HG02943 (cell line): ENCODE results near the gene SHF.

Experiments used
- ATAC-seq: cut with Tn5 transposase; IDR thresholded peaks from one replicate; pipeline ENCODE4 v1.9.1; 2021; ENCODE audit warnings: mild to moderate bottlenecking, low read depth, moderate library complexity; ENCODE audit not compliant: unreplicated experiment

The SHF gene

GRCh38 chr15:45200001-45200798, 12.4 kb upstream of the SHF start:
- ATAC-seq: peak; percentile 48

GRCh38 chr15:45199136-45199810, 11.5 kb upstream of the SHF start:
- ATAC-seq: peak; percentile 19

GRCh38 chr15:45198337-45199135, 10.8 kb upstream of the SHF start:
- ATAC-seq: peak; percentile 48

GRCh38 chr15:45197512-45197911, 9.7 kb upstream of the SHF start:
- no peak for ATAC-seq

GRCh38 chr15:45187578-45187893, 230 bp downstream of the SHF start:
- ATAC-seq: no peak

GRCh38 chr15:45186771-45187577, 792 bp downstream of the SHF start:
- ATAC-seq: no peak

- no peak for ATAC-seq
Observed at GRCh38 chr15:45185903-45186770, 1.6 kb downstream of the SHF start.

- no peak for ATAC-seq
Observed at GRCh38 chr15:45185069-45185779, 2.5 kb downstream of the SHF start.

- ATAC-seq: no peak
Observed at GRCh38 chr15:45184562-45185041, 3.2 kb downstream of the SHF start.

- no peak for ATAC-seq
Observed at GRCh38 chr15:45183511-45183910, 4.3 kb downstream of the SHF start.

- ATAC-seq: no peak
Observed at GRCh38 chr15:45182996-45183395, 4.8 kb downstream of the SHF start.

- no peak for ATAC-seq
Observed at GRCh38 chr15:45181491-45182285, 6.1 kb downstream of the SHF start.

GRCh38 chr15:45180648-45181436, 6.9 kb downstream of the SHF start:
- no peak for ATAC-seq

- no peak for ATAC-seq
Observed at GRCh38 chr15:45180201-45180600, 7.6 kb downstream of the SHF start.

- no peak for ATAC-seq
Observed at GRCh38 chr15:45179221-45179985, 8.4 kb downstream of the SHF start.

- ATAC-seq: no peak
Observed at GRCh38 chr15:45177285-45177684, 10.5 kb downstream of the SHF start.

- ATAC-seq: no peak
Observed at GRCh38 chr15:45174577-45174976, 13.2 kb downstream of the SHF start.
